WI38 (cell line): Measurements from ENCODE around the gene PRR29.

Experiments used
- H3K4me3 ChIP-seq: 2 replicates; pipeline ENCODE4 v1.5.1; 2011; ENCODE audit warnings: low read depth, mild to moderate bottlenecking, control low read depth, low read length
- CTCF ChIP-seq: IDR thresholded peaks from 2 replicates; pipeline ENCODE4 v1.5.1; 2012; ENCODE audit warnings: low read depth, mild to moderate bottlenecking, control low read depth, low read length

The PRR29 gene

GRCh38 chr17:64042700-64043485, 44.7 kb downstream of the PRR29 start:
- TF ChIP-seq CTCF: no peak
- no peak overlapping the region for H3K4me3 ChIP-seq

- TF ChIP-seq CTCF: no peak
- H3K4me3 ChIP-seq: no peak overlapping the region
Observed at GRCh38 chr17:64045176-64045575, 47.0 kb downstream of the PRR29 start.

GRCh38 chr17:64048805-64049204, 50.7 kb downstream of the PRR29 start:
- no peak overlapping the region for H3K4me3 ChIP-seq
- TF ChIP-seq CTCF: no peak

- no peak for TF ChIP-seq CTCF
- H3K4me3 ChIP-seq: no peak overlapping the region
Observed at GRCh38 chr17:64051153-64051552, 53.0 kb downstream of the PRR29 start.

- no peak for TF ChIP-seq CTCF
- no peak overlapping the region for H3K4me3 ChIP-seq
Observed at GRCh38 chr17:64053101-64053500, 55.0 kb downstream of the PRR29 start.
